IMR-90 (cell line): ENCODE measurements around the gene NPC1. TPM values are rescaled to one million over a fixed set of nuclear protein-coding genes. Genes with fewer than 3 reads are reported as not detected.

Experiments used
- ATAC-seq: fragments of 200-7000 bp; cut with Tn5 transposase; 2 replicates; pipeline ENCODE4 v1.9.1; 2020; ENCODE audit warnings: low read depth, mild to moderate bottlenecking, moderate library complexity
- BruUV-seq: library from RNA; stranded (reverse); fragments of 400-500 nt; replicated peaks from 2 replicates; lab custom pipeline; 2021; lab: Mats Ljungman, UMichigan
- CTCF ChIA-PET: fragments of 300-600 bp; formaldehyde crosslinking; extraction: SDS; loops from one replicate; lab custom pipeline; 2021; ENCODE audit warnings: antibody characterized with exemption; lab: Yijun Ruan, JAX
- POLR2A ChIA-PET: fragments of 300-600 bp; sonication (Branson Sonifier 250); formaldehyde crosslinking; loops from one replicate; lab custom pipeline; 2022; ENCODE audit warnings: antibody characterized with exemption; ENCODE audit not compliant: unreplicated experiment; lab: Charles Lee
- DNase-seq: peaks from one replicate; pipeline ENCODE4 v3.0.0; 2013
- H2AFZ ChIP-seq: replicated peaks from 2 replicates; pipeline ENCODE3; 2013; ENCODE audit warnings: low read length, mild to moderate bottlenecking; ENCODE audit not compliant: poor library complexity
- H2AK5ac ChIP-seq: 2 replicates; pipeline ENCODE4 v1.6.1; 2013; ENCODE audit warnings: low read depth, low read length, inconsistent platforms
- H2AK9ac ChIP-seq: replicated peaks from 2 replicates; pipeline ENCODE3; 2013; ENCODE audit warnings: mild to moderate bottlenecking, low read depth, low read length, moderate library complexity; ENCODE audit not compliant: poor library complexity
- H2BK120ac ChIP-seq: 2 replicates; pipeline ENCODE4 v1.6.1; 2013; ENCODE audit warnings: low read depth, low read length, inconsistent platforms
- H2BK15ac ChIP-seq: 3 replicates; pipeline ENCODE4 v1.6.1; 2013; ENCODE audit warnings: low read depth, low read length, inconsistent platforms
- H2BK20ac ChIP-seq: 2 replicates; pipeline ENCODE4 v1.6.1; 2013; ENCODE audit warnings: low read depth, mild to moderate bottlenecking, inconsistent platforms, low read length, moderate library complexity
- H2BK5ac ChIP-seq: 2 replicates; pipeline ENCODE4 v1.6.1; 2013; ENCODE audit warnings: mild to moderate bottlenecking, low read depth, low read length, inconsistent platforms; ENCODE audit not compliant: poor library complexity, severe bottlenecking
- H3K14ac ChIP-seq: replicated peaks from 2 replicates; pipeline ENCODE4 v1.6.1; 2013; ENCODE audit warnings: low read depth, low read length, inconsistent platforms
- H3K18ac ChIP-seq: 2 replicates; pipeline ENCODE4 v1.6.1; 2013; ENCODE audit warnings: low read depth, low read length, control low read depth
- H3K23ac ChIP-seq: 2 replicates; pipeline ENCODE4 v1.6.1; 2013; ENCODE audit warnings: low read depth, low read length, inconsistent platforms
- H3K27ac ChIP-seq: 2 replicates; pipeline ENCODE4 v1.5.1; 2013; ENCODE audit warnings: mild to moderate bottlenecking, control low read depth, low read length; ENCODE audit not compliant: insufficient read depth
- H3K27me3 ChIP-seq: 2 replicates; pipeline ENCODE4 v1.6.1; 2013; ENCODE audit warnings: low read length; ENCODE audit not compliant: control insufficient read depth, insufficient read depth
- H3K36me3 ChIP-seq: 2 replicates; pipeline ENCODE4 v1.6.1; 2013; ENCODE audit warnings: low read length, mixed read lengths; ENCODE audit not compliant: control insufficient read depth, insufficient read depth
- H3K4ac ChIP-seq: 2 replicates; pipeline ENCODE4 v1.6.1; 2013; ENCODE audit warnings: low read depth, low read length, inconsistent platforms
- H3K4me1 ChIP-seq: 2 replicates; pipeline ENCODE4 v1.6.1; 2013; ENCODE audit warnings: low read length, mixed read lengths; ENCODE audit not compliant: control insufficient read depth, insufficient read depth
- H3K4me2 ChIP-seq: 2 replicates; pipeline ENCODE4 v1.6.1; 2013; ENCODE audit warnings: low read depth, mild to moderate bottlenecking, control low read depth, low read length, moderate library complexity
- H3K4me3 ChIP-seq: 2 replicates; pipeline ENCODE4 v1.5.1; 2013; ENCODE audit warnings: low read depth, mild to moderate bottlenecking, control low read depth, low read length, moderate library complexity; ENCODE audit not compliant: insufficient read depth
- H3K56ac ChIP-seq: 2 replicates; pipeline ENCODE4 v1.6.1; 2013; ENCODE audit warnings: low read length, inconsistent platforms; ENCODE audit not compliant: insufficient read depth; ENCODE audit errors: extremely low read depth
- H3K79me1 ChIP-seq, 2 experiments: 2 replicates each; pipeline ENCODE4 v1.6.1; 2013; ENCODE audit warnings: low read length in 2 of 2, inconsistent platforms in 1 of 2, low read depth in 1 of 2
- H3K9ac ChIP-seq: 2 replicates; pipeline ENCODE4 v1.6.1; 2013; ENCODE audit warnings: low read depth, low read length, control low read depth
- H3K9me1 ChIP-seq: 2 replicates; pipeline ENCODE4 v1.6.1; 2013; ENCODE audit warnings: low read length, inconsistent platforms; ENCODE audit not compliant: insufficient read depth
- H3K9me3 ChIP-seq: 2 replicates; pipeline ENCODE4 v1.6.1; 2013; ENCODE audit warnings: low read length; ENCODE audit not compliant: control insufficient read depth, insufficient read depth
- H4K20me1 ChIP-seq: 2 replicates; pipeline ENCODE4 v1.6.1; 2013; ENCODE audit warnings: low read length, inconsistent platforms; ENCODE audit not compliant: insufficient read depth
- H4K5ac ChIP-seq: 2 replicates; pipeline ENCODE4 v1.6.1; 2013; ENCODE audit warnings: mild to moderate bottlenecking, low read depth, low read length, control low read depth
- H4K8ac ChIP-seq, 2 experiments: 2 replicates each; pipeline ENCODE4 v1.6.1; 2013; ENCODE audit warnings: low read depth in 2 of 2, low read length in 2 of 2, control low read depth in 1 of 2, inconsistent platforms in 1 of 2
- H4K91ac ChIP-seq: 2 replicates; pipeline ENCODE4 v1.6.1; 2013; ENCODE audit warnings: low read depth, low read length, inconsistent platforms; ENCODE audit not compliant: insufficient read depth
- CEBPB ChIP-seq: IDR thresholded peaks from 2 replicates; pipeline ENCODE4 v1.6.1; 2012; ENCODE audit warnings: low read depth, low read length, improper control_type of control experiment
- CHD1 ChIP-seq: IDR thresholded peaks from 2 replicates; pipeline ENCODE4 v1.6.1; 2012; ENCODE audit warnings: low read depth, low read length, improper control_type of control experiment
- CTCF ChIP-seq: conservative IDR thresholded peaks from 2 replicates; pipeline ENCODE4 v1.5.1; 2012; ENCODE audit warnings: mild to moderate bottlenecking, low read depth, low read length, improper control_type of control experiment
- FOS ChIP-seq: fragments of 150-350 bp; IDR thresholded peaks from 2 replicates; pipeline ENCODE4 v1.6.1; 2016; ENCODE audit warnings: low read depth, low read length
- MAZ ChIP-seq: IDR thresholded peaks from 2 replicates; pipeline ENCODE4 v1.6.1; 2012; ENCODE audit warnings: low read depth, mild to moderate bottlenecking, low read length, improper control_type of control experiment, moderate library complexity, borderline replicate concordance
- POLR2A ChIP-seq: IDR thresholded peaks from 2 replicates; pipeline ENCODE4 v1.6.1; 2012; ENCODE audit warnings: mild to moderate bottlenecking, low read depth, low read length
- RAD21 ChIP-seq: IDR thresholded peaks from 2 replicates; pipeline ENCODE4 v1.6.1; 2012; ENCODE audit warnings: low read length, improper control_type of control experiment
- RCOR1 ChIP-seq: IDR thresholded peaks from 2 replicates; pipeline ENCODE4 v1.6.1; 2012; ENCODE audit warnings: mild to moderate bottlenecking, low read length, improper control_type of control experiment; ENCODE audit not compliant: insufficient replicate concordance
- RFX5 ChIP-seq: IDR thresholded peaks from 2 replicates; pipeline ENCODE4 v1.8.0; 2012; ENCODE audit warnings: low read depth, mild to moderate bottlenecking, low read length, moderate library complexity
- SMC3 ChIP-seq: fragments of 150-350 bp; IDR thresholded peaks from 2 replicates; pipeline ENCODE4 v1.6.1; 2016; ENCODE audit warnings: low read depth, mild to moderate bottlenecking, antibody characterized with exemption, low read length, moderate library complexity
- whole genome bisulfite sequencing, 2 experiments: methylation state at CpG; one replicate each; pipeline versions ENCODE4 v1.1.5 to v1.1.7; 2013; ENCODE audit warnings: missing lambda C conversion rate in 2 of 2; ENCODE audit not compliant: insufficient read length in 1 of 2; ENCODE audit errors: extremely low coverage in 2 of 2; 5-methylcytosine and 5-hydroxymethylcytosine counted together
- dilution Hi-C: fragments of 300-500 bp; cut with HindIII; formaldehyde crosslinking; loops from one replicate; pipeline ENCODE4 v1.14.3; 2018; ENCODE audit warnings: low sequenced_read_pairs; ENCODE audit not compliant: unreplicated experiment
- in situ Hi-C: fragments of 300-500 bp; cut with MboI; formaldehyde crosslinking; loops from 3 replicates; pipeline ENCODE4 v1.14.3; 2019; ENCODE audit warnings: low sequenced_read_pairs, inconsistent platforms, mixed read lengths
- intact Hi-C: fragments of 100-400 bp; cut with micrococcal nuclease; formaldehyde crosslinking; loops from 2 replicates; pipeline ENCODE4 v1.10.0; 2022
- polyA plus RNA-seq, 3 experiments: library from polyadenylated mRNA; depleted of rRNA; stranded (reverse); fragments of >200 nt; gene quantifications; 2 replicates each; pipeline ENCODE4 v1.2.3, GENCODE V29; 2012; ENCODE audit warnings: low replicate concordance in 1 of 3
- total RNA-seq: library from RNA; depleted of rRNA; stranded (reverse); fragments of >200 nt; gene quantifications from 2 replicates; pipeline ENCODE4 v1.2.3, GENCODE V29; 2012
- TF ChIP-seq, protein P1 (sequence below): fragments of 150-350 bp; IDR thresholded peaks from 2 replicates; pipeline ENCODE4 v1.6.1; 2017; ENCODE audit warnings: mild to moderate bottlenecking, antibody characterized with exemption, low read length, low read depth

The NPC1 gene
- total and polyA plus RNA-seq, 2 of the 4 experiments (the other 2 are of a cell fraction): 7.5 to 7.9 TPM

GRCh38 chr18:23567671-23568070 is 18.6 kb downstream of the NPC1 start:
- BruUV-seq: no TSS peak
- TF ChIP-seq, protein P1, sequence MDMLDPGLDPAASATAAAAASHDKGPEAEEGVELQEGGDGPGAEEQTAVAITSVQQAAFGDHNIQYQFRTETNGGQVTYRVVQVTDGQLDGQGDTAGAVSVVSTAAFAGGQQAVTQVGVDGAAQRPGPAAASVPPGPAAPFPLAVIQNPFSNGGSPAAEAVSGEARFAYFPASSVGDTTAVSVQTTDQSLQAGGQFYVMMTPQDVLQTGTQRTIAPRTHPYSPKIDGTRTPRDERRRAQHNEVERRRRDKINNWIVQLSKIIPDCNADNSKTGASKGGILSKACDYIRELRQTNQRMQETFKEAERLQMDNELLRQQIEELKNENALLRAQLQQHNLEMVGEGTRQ: no peak
- TF ChIP-seq CHD1 (no peak), CTCF (no peak), RAD21 (no peak), FOS (no peak), RFX5 (no peak), SMC3 (no peak), MAZ (no peak), POLR2A (no peak), RCOR1 (no peak), CEBPB (no peak)
- dilution Hi-C loops: no loop called here

More at GRCh38 chr18:23567671-23568070, 18.6 kb downstream of the NPC1 start:
- Histone ChIP-seq H2BK5ac (no peak overlapping the region), H4K91ac (no peak overlapping the region), H3K4me3 (no peak overlapping the region), H2AK5ac (no peak overlapping the region), H3K9me3 (no peaks in the 10 kb centered on the region), H4K20me1 (peaks cover 8% of the 10 kb centered on the region; the same call in 1 of the 2 replicates), H2AK9ac (no peak overlapping the region), H3K23ac (no peak overlapping the region), H3K18ac (no peak overlapping the region), H3K56ac (no peak overlapping the region), H3K9me1 (no peaks in the 10 kb centered on the region), H3K4me1 (no peaks in the 10 kb centered on the region), H4K5ac (no peak overlapping the region), H2BK120ac (no peak overlapping the region), H3K27me3 (no peaks in the 10 kb centered on the region), H3K4me2 (no peak overlapping the region), H3K14ac (no peak overlapping the region), H3K4ac (no peak overlapping the region), H2AFZ (no peak overlapping the region), H3K9ac (no peak overlapping the region), H3K79me1 (peaks cover 10 to 12% of the 10 kb centered on the region in 2 experiments; a peak in 2 of 4 replicates), H2BK20ac (no peak overlapping the region), H4K8ac (no peak overlapping the region), H2BK15ac (no peak overlapping the region), H3K36me3 (peaks cover 30% of the 10 kb centered on the region), H3K27ac (no peak overlapping the region)
- DNase-seq (no peak), ATAC-seq (no peak)
- ChIA-PET CTCF (no interaction called here), POLR2A (no interaction called here)
- no CpG with 5 or more reads among the region's 3 CpGs for WGBS, 2 experiments
- intact Hi-C loops: no loop called here
- in situ Hi-C loops: no loop called here
